Stimulated activated naive B cell treated with anti-CD40 and anti-IgM and Interleukin-4, amounts not matched to agents 10 μg/mL and 1 μg/mL and 100 μg/mL, for 72 hours (primary cell): Measurements from ENCODE around the gene PYURF.
A peak's percentile ranks its signal among the peaks of the same experiment; 100 is the strongest.

Source experiments
- ATAC-seq, 2 donors: fragments of 150-1000 bp; cut with Tn5 transposase; replicated peaks; 2 replicates each; pipeline ENCODE4 v1.10.0; 2021; ENCODE audit warnings: moderate library complexity in 1 of 2
- DNase-seq: peaks from one replicate; pipeline ENCODE4 v3.0.0; 2021
- H3K27ac Mint-ChIP-seq: one replicate; pipeline ENCODE4 v1.8.0; 2022; ENCODE audit warnings: mild to moderate bottlenecking, mixed read lengths
- H3K27me3 Mint-ChIP-seq, 2 donors: one replicate each; pipeline ENCODE4 v1.8.0; 2022; ENCODE audit warnings: mixed read lengths in 2 of 2
- H3K36me3 Mint-ChIP-seq, 2 donors: one replicate each; pipeline ENCODE4 v1.8.0; 2022; ENCODE audit warnings: mixed read lengths in 2 of 2, mild to moderate bottlenecking in 1 of 2
- H3K4me1 Mint-ChIP-seq, 2 donors: one replicate each; pipeline ENCODE4 v1.8.0; 2022; ENCODE audit warnings: mixed read lengths in 2 of 2, mild to moderate bottlenecking in 1 of 2
- H3K4me3 Mint-ChIP-seq, 2 donors: one replicate each; pipeline ENCODE4 v1.8.0; 2022; ENCODE audit warnings: mild to moderate bottlenecking in 2 of 2, mixed read lengths in 2 of 2, moderate library complexity in 1 of 2
- H3K9me3 Mint-ChIP-seq, 2 donors: one replicate each; pipeline ENCODE4 v1.8.0; 2022; ENCODE audit warnings: mixed read lengths in 2 of 2, mild to moderate bottlenecking in 1 of 2

The PYURF gene

DNA sequence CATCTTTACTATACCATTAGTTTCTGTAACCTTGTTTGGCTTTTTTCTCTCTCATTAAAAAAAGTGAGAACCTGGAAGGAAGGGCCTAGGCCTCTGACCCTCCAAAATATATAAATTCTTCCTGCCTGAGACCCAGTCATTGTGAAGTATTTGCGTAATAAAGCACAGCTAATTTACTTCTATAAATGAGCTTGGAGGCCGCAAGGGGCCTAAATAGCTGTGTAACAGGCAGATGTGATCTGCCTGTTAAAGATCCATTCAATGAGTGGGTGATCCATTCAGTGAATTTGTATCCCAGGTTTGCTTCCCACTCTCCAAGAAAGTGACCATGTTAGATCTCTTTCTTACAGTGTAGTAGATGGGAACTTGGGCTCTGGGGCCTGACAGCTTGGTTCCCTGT is 595 bp upstream of the PYURF start:
- Mint-ChIP-seq H3K27me3 (no peaks in the 10 kb centered on the region), H3K9me3 (no peaks in the 10 kb centered on the region), H3K27ac (peak overlapping the region; percentile 97), H3K36me3 (peaks cover 2 to 9% of the 10 kb centered on the region in 2 donors), H3K4me1 (peaks cover 6 to 10% of the 10 kb centered on the region in 2 donors), H3K4me3 (peak overlapping the region; percentile 99)
- DNase-seq: no peak
- no peak for ATAC-seq

DNA sequence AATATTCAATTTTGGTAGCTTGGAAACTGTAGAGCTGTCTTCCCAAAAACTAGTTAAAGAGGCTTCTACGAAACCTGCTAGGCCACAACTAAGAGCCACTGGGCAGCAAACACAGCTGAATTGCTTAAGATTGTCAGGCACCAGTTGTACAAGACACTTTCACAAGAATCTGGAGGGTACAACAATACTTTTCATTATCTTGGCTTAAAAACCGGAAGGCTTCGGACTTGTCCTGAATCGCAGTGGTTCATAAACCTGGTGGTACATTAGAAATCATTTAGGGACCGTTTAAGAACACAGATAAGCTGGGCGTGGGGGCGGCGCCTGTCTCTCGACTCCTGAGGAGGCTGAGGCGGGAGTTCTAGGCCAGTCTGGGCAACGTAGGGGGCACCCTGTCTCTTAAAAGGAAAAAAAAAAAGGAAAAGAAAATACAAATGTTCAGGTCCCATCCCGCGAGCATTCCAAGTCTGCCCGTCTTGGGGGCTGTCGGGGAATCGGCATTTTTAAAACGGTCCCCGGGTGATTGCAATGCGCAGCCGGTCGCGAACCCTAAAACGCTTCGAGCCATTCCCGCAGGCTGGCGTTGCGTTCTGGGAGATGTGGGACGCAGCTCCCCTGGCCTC is 763 bp downstream of the PYURF start:
- ATAC-seq (peak; percentile 41 to 46), DNase-seq (no peak)
- Mint-ChIP-seq H3K27me3 (no peaks in the 10 kb centered on the region), H3K4me3 (peak overlapping the region; percentile 99), H3K27ac (peak overlapping the region; percentile 97), H3K36me3 (peaks cover 4 to 9% of the 10 kb centered on the region in 2 donors), H3K4me1 (peaks cover 8 to 14% of the 10 kb centered on the region in 2 donors), H3K9me3 (no peaks in the 10 kb centered on the region)

GRCh38 chr4:88518911-88519310 is 4.7 kb downstream of the PYURF start:
- ATAC-seq: no peak
- no peak for DNase-seq
- Mint-ChIP-seq H3K4me3 (no peak overlapping the region), H3K36me3 (peaks cover 4 to 9% of the 10 kb centered on the region in 2 donors), H3K9me3 (no peaks in the 10 kb centered on the region), H3K27ac (no peak overlapping the region), H3K27me3 (no peaks in the 10 kb centered on the region), H3K4me1 (peaks cover 5 to 19% of the 10 kb centered on the region in 2 donors)

DNA sequence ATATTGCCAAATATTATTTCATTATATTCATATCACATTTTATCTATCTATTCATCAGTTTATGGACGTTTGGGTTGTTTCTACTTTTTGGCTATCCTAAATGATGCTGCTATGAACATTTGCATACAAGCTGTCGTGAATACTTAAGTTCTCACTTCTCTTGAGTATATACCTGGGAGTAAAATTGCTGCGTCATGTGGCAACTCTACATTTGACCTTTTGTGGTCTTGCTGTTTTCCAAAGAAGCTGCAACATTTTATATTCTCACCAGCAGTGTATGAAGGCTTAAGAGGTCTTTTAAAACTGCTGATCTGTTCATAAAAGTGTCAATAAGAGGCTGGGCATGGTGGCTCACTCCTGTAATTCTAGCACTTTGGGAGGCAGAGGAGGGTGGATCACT is 5.8 kb downstream of the PYURF start:
- peaks cover 5 to 19% of the 10 kb centered on the region in 2 donors for H3K4me1 Mint-ChIP-seq
- H3K36me3 Mint-ChIP-seq: peaks cover 4 to 9% of the 10 kb centered on the region in 2 donors
- no peaks in the 10 kb centered on the region for H3K27me3 Mint-ChIP-seq
- H3K4me3 Mint-ChIP-seq: no peak overlapping the region
- no peaks in the 10 kb centered on the region for H3K9me3 Mint-ChIP-seq
- no peak for DNase-seq
- ATAC-seq: no peak
- H3K27ac Mint-ChIP-seq: peak overlapping the region; percentile 21

GRCh38 chr4:88516746-88517145 is 6.8 kb downstream of the PYURF start:
- DNase-seq (no peak), ATAC-seq (no peak)
- Mint-ChIP-seq H3K4me3 (no peak overlapping the region), H3K9me3 (no peaks in the 10 kb centered on the region), H3K27me3 (no peaks in the 10 kb centered on the region), H3K4me1 (peaks cover 2 to 9% of the 10 kb centered on the region in 2 donors), H3K27ac (no peak overlapping the region), H3K36me3 (peaks cover 4 to 5% of the 10 kb centered on the region in 2 donors)

GRCh38 chr4:88514557-88515511 is 8.7 kb downstream of the PYURF start:
- no peak for DNase-seq
- peaks cover 0 to 2% of the 10 kb centered on the region in 2 donors for H3K36me3 Mint-ChIP-seq
- no peak overlapping the region for H3K4me3 Mint-ChIP-seq
- H3K9me3 Mint-ChIP-seq: no peaks in the 10 kb centered on the region
- H3K4me1 Mint-ChIP-seq: peaks cover 2 to 9% of the 10 kb centered on the region in 2 donors
- H3K27ac Mint-ChIP-seq: no peak overlapping the region
- H3K27me3 Mint-ChIP-seq: no peaks in the 10 kb centered on the region
- no peak for ATAC-seq

- Mint-ChIP-seq H3K9me3 (no peaks in the 10 kb centered on the region), H3K27me3 (no peaks in the 10 kb centered on the region), H3K27ac (no peak overlapping the region), H3K36me3 (no peaks in the 10 kb centered on the region), H3K4me3 (no peak overlapping the region), H3K4me1 (no peaks in the 10 kb centered on the region)
- DNase-seq (no peak), ATAC-seq (no peak)
Measured at GRCh38 chr4:88511236-88511635, 12.3 kb downstream of the PYURF start.

DNA sequence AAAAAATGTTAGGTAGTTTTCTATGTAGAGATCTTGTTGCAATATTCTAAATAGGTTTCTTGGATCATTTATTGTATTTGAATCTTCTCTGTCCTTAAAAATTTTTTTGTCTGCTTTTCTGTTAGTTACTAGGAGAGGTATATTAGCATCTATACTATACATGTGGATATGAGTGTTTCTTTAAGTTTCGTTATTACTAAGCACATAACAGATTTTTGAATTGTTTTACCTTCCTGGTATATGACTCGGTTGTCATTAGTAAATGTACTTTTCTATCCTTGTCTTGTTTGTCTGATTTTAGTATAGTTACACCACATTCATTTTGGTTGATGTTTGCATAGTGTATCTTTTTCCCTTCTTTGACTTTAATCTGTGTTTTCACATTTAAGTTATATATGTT is 20.2 kb downstream of the PYURF start:
- no peak for ATAC-seq
- no peak overlapping the region for H3K4me3 Mint-ChIP-seq
- H3K27ac Mint-ChIP-seq: no peak overlapping the region
- H3K27me3 Mint-ChIP-seq: no peaks in the 10 kb centered on the region
- H3K36me3 Mint-ChIP-seq: peaks cover 0 to 4% of the 10 kb centered on the region in 2 donors
- no peaks in the 10 kb centered on the region for H3K9me3 Mint-ChIP-seq
- H3K4me1 Mint-ChIP-seq: no peaks in the 10 kb centered on the region
- DNase-seq: no peak

- no peak for ATAC-seq
- H3K36me3 Mint-ChIP-seq: no peaks in the 10 kb centered on the region
- no peaks in the 10 kb centered on the region for H3K9me3 Mint-ChIP-seq
- no peak for DNase-seq
- H3K27me3 Mint-ChIP-seq: no peaks in the 10 kb centered on the region
- H3K4me3 Mint-ChIP-seq: no peak overlapping the region
- no peak overlapping the region for H3K27ac Mint-ChIP-seq
- no peaks in the 10 kb centered on the region for H3K4me1 Mint-ChIP-seq
Measured at GRCh38 chr4:88497859-88498409, 25.6 kb downstream of the PYURF start.

GRCh38 chr4:88489100-88489761 is 34.3 kb downstream of the PYURF start:
- H3K4me3 Mint-ChIP-seq: no peak overlapping the region
- ATAC-seq (no peak), DNase-seq (no peak)
- no peaks in the 10 kb centered on the region for H3K4me1 Mint-ChIP-seq
- H3K27ac Mint-ChIP-seq: no peak overlapping the region
- no peaks in the 10 kb centered on the region for H3K27me3 Mint-ChIP-seq
- no peaks in the 10 kb centered on the region for H3K9me3 Mint-ChIP-seq
- peaks cover 4 to 17% of the 10 kb centered on the region in 2 donors for H3K36me3 Mint-ChIP-seq

DNA sequence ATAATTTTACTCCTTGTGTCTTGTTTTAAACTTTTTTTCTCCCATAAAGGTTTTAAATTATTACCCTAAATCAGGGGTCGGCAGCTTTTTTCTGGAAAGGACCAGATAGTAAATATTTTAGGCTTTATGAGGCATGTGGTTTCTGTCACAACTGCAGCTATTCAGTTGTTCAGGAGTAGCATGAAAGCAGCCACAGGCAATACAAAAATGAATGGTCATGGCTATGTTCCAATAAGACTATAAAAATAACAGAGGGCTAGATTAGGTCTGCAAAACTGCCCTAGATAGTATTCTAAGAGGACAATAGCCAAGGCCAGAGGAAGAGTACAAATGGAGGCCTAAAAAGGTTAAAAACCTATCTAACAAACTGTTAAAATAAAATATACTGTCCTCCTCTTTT is 42.0 kb downstream of the PYURF start:
- H3K4me1 Mint-ChIP-seq: no peaks in the 10 kb centered on the region
- no peak overlapping the region for H3K27ac Mint-ChIP-seq
- no peak for ATAC-seq
- no peaks in the 10 kb centered on the region for H3K9me3 Mint-ChIP-seq
- H3K27me3 Mint-ChIP-seq: no peaks in the 10 kb centered on the region
- peaks cover 0 to 6% of the 10 kb centered on the region in 2 donors for H3K36me3 Mint-ChIP-seq
- H3K4me3 Mint-ChIP-seq: no peak overlapping the region
- DNase-seq: no peak

DNA sequence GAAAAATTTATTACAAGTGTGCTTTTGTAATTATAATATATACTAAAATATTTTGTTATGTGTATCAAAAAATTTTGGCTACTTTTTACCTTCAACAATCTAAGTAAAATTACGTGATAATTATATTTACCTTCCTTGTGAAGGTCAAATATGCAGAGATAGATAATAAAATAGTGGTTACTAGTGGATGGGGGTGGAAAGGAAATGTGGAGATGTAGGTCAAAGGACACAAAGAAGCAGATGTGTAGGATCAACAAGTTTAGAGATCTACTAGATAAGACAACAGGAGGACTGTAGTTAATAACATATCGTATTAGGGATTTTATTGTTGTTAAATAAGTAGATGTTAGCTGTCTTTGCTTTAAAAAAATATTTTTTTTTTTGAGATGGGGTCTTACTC is 45.3 kb downstream of the PYURF start:
- Mint-ChIP-seq H3K36me3 (peaks cover 0 to 7% of the 10 kb centered on the region in 2 donors), H3K9me3 (no peaks in the 10 kb centered on the region), H3K27ac (no peak overlapping the region), H3K4me1 (no peaks in the 10 kb centered on the region), H3K4me3 (no peak overlapping the region), H3K27me3 (no peaks in the 10 kb centered on the region)
- DNase-seq (no peak), ATAC-seq (no peak)

DNA sequence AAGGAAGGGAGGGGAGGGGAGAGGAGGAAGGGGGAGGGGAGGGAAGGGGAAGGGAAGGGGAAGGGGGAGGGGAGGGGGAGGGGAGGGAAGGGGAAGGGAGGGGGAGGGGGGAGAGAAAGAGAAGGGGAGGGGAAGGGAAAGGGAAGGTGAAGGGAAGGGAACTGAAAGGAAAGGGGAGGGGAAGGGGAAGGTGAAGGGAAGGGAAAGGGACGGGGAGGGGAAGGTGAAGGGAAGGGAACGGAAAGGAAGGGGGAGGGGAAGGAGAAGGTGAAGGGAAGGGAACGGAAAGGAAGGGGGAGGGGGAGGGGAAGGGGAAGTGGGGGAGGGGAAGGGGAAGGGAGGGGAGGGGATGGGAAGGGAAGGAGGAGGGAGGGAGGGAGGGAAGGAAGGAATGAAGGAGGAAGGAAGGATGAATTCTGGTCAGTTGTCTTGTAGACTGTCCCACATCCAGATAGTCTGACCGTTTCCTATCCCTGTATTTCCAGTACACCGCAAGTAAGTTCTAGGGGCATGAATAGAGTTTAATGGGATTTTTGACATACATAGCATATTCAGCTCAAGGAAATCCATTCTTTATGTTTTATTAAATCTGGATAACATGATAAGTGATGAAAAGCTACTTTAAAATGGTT is 46.2 kb downstream of the PYURF start:
- H3K36me3 Mint-ChIP-seq: peaks cover 0 to 10% of the 10 kb centered on the region in 2 donors
- H3K27me3 Mint-ChIP-seq: no peaks in the 10 kb centered on the region
- no peaks in the 10 kb centered on the region for H3K4me1 Mint-ChIP-seq
- DNase-seq (no peak), ATAC-seq (no peak)
- H3K27ac Mint-ChIP-seq: no peak overlapping the region
- no peaks in the 10 kb centered on the region for H3K9me3 Mint-ChIP-seq
- H3K4me3 Mint-ChIP-seq: no peak overlapping the region
